Chondrocyte (in vitro differentiated cells): ENCODE data around the gene MCOLN1. TPM values are rescaled to one million over a fixed set of nuclear protein-coding genes. Genes with fewer than 3 reads are reported as not detected.

Experiments used
- DNase-seq: peaks from one replicate; pipeline ENCODE4 v3.0.0; 2021; ENCODE audit warnings: mixed read lengths, low spot score
- H3K27ac Mint-ChIP-seq: one replicate; pipeline ENCODE4 v1.8.0; 2021; ENCODE audit warnings: mild to moderate bottlenecking, moderate library complexity, mixed read lengths; ENCODE audit not compliant: unreplicated experiment
- H3K27me3 Mint-ChIP-seq: 2 replicates; pipeline ENCODE4 v1.8.0; 2021; ENCODE audit warnings: low read depth, mixed read lengths
- H3K36me3 Mint-ChIP-seq: 2 replicates; pipeline ENCODE4 v1.8.0; 2021; ENCODE audit warnings: low read depth, mixed read lengths
- H3K4me1 Mint-ChIP-seq: 2 replicates; pipeline ENCODE4 v1.8.0; 2021; ENCODE audit warnings: low read depth, mild to moderate bottlenecking, mixed read lengths
- H3K4me3 Mint-ChIP-seq: one replicate; pipeline ENCODE4 v1.8.0; 2021; ENCODE audit warnings: mild to moderate bottlenecking, moderate library complexity, mixed read lengths; ENCODE audit not compliant: unreplicated experiment
- H3K9me3 Mint-ChIP-seq: 2 replicates; pipeline ENCODE4 v1.8.0; 2021; ENCODE audit warnings: low read depth, mixed read lengths
- total RNA-seq: library from RNA; stranded (reverse); gene quantifications from 3 replicates; pipeline ENCODE4 v1.2.1, GENCODE V29; 2021
- TF ChIP-seq, protein P1 (sequence below): fragments of 200-600 bp; sonication (generic); IDR thresholded peaks from 2 replicates; pipeline ENCODE4 v1.5.0; 2021; ENCODE audit warnings: antibody characterized with exemption, mild to moderate bottlenecking, moderate library complexity

MCOLN1 gene
- total RNA-seq, 1 donor from 2014 or later, result 27.9 TPM

DNA sequence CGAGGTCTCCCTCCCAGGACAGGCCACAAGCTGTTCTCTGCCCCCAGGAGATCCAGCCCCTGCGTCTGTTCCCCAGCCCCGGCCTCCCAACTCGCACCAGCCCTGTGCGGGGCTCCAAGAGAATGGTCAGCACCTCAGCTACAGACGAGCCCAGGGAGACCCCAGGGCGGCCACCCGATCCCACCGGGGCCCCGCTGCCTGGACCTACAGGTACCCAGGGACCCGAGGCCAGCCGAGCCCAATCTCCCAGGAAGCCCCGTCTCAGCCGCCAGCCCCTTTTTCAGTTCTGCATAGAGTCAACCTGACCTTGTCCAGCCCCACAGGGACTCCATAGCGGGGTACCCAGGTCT, 19.0 kb downstream of the MCOLN1 start:
- no peak for DNase-seq
- peaks cover 19% of the 10 kb centered on the region for H3K36me3 Mint-ChIP-seq
- H3K9me3 Mint-ChIP-seq, result no peaks in the 10 kb centered on the region

DNA sequence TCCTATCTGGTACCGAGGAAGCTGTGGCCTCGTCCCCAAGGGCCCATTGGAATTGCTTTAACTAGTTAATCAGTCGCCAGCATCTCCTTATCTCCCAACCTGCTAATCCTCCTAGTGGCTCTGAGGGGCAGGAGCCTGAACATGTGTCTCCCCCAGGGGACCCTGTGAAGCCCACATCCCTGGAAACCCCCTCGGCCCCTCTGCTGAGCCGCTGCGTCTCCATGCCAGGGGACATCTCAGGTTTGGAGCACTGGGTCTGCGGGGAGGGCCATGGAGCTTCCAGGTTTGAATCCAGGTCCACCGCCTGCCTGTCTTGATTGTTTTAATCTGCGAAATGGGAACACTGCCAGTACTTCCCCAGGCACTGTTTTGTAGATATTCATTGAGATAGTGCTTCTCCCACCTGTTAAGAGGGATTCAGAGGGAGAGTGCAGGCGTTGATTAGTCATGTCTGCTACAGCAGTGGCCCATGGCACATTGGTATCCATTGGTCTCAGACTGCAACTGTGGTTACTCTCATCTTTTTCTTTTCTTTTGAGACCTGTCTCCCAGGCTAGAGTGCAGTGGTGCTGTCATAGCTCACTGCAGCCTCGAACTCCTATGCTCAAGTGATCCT, 19.5 kb downstream of the MCOLN1 start:
- no peak for DNase-seq
- Mint-ChIP-seq H3K9me3 (no peaks in the 10 kb centered on the region), H3K4me3 (no peak overlapping the region), H3K4me1 (peaks cover 3% of the 10 kb centered on the region), H3K36me3 (peaks cover 19% of the 10 kb centered on the region), H3K27ac (no peak overlapping the region), H3K27me3 (no peaks in the 10 kb centered on the region)
- TF ChIP-seq, protein P1, sequence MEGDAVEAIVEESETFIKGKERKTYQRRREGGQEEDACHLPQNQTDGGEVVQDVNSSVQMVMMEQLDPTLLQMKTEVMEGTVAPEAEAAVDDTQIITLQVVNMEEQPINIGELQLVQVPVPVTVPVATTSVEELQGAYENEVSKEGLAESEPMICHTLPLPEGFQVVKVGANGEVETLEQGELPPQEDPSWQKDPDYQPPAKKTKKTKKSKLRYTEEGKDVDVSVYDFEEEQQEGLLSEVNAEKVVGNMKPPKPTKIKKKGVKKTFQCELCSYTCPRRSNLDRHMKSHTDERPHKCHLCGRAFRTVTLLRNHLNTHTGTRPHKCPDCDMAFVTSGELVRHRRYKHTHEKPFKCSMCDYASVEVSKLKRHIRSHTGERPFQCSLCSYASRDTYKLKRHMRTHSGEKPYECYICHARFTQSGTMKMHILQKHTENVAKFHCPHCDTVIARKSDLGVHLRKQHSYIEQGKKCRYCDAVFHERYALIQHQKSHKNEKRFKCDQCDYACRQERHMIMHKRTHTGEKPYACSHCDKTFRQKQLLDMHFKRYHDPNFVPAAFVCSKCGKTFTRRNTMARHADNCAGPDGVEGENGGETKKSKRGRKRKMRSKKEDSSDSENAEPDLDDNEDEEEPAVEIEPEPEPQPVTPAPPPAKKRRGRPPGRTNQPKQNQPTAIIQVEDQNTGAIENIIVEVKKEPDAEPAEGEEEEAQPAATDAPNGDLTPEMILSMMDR, result no peak

More for the DNA sequence above, 19.0 kb downstream of the MCOLN1 start:
- Mint-ChIP-seq H3K4me3 (no peak overlapping the region), H3K27ac (no peak overlapping the region), H3K4me1 (peaks cover 6% of the 10 kb centered on the region), H3K27me3 (no peaks in the 10 kb centered on the region)
- TF ChIP-seq, protein P1, result no peak

DNA sequence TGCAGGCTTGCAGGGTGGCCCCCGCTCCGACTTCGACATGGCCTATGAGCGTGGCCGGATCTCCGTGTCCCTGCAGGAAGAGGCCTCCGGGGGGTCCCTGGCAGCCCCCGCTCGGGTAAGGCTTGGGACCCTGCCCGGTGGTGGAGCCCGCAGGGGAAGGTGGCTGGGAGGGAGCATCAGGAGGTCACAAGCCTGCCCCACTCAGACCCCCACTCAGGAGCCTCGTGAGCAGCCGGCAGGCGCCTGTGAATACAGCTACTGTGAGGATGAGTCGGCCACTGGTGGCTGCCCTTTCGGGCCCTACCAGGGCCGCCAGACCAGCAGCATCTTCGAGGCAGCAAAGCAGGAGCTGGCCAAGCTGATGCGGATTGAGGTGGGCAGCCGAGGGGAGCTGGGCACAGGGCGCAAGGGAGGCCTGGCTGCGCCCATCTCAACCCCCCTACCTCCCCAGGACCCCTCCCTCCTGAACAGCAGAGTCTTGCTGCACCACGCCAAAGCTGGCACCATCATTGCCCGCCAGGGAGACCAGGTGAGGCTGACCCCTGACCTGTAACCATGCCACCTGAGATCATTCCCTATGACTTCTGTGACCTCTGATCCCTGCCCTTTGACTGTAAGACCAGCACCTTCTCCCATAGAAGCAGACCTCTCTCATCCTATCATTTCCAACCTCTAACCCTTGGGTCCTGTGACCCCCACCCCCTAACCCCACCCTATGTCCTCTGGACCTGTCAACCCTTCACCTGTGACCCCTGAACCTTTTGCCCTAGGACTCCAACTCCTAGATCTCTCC, 20.3 kb downstream of the MCOLN1 start:
- Mint-ChIP-seq H3K27ac (no peak overlapping the region), H3K4me3 (no peak overlapping the region), H3K9me3 (no peaks in the 10 kb centered on the region), H3K4me1 (no peaks in the 10 kb centered on the region), H3K36me3 (peaks cover 17% of the 10 kb centered on the region), H3K27me3 (no peaks in the 10 kb centered on the region)
- DNase-seq, result no peak
- TF ChIP-seq, protein P1, result no peak

DNA sequence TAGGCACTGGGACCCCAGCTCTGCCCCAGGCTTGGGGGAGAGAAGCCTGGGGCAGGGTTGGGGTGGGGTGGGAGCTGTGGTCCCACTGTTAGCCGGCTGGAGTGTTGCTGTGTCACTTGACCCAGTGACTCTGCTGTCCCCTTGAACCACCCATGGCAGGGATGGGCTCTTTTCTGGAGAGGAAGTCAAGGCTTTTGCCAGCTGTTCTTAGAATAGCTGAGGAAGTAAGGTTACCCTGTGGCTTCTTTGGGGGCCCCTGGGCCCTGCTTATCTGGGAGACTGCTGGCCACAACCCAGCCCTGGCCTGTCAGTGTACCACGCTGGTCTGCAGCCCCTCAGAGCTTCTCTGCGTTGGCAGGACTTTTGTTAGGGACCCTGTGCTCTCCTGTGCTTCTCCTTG, 22.2 kb downstream of the MCOLN1 start:
- no peak for DNase-seq
- H3K27me3 Mint-ChIP-seq, result no peaks in the 10 kb centered on the region
- no peaks in the 10 kb centered on the region for H3K9me3 Mint-ChIP-seq
- peaks cover 17% of the 10 kb centered on the region for H3K36me3 Mint-ChIP-seq
- no peaks in the 10 kb centered on the region for H3K4me1 Mint-ChIP-seq
- no peak overlapping the region for H3K4me3 Mint-ChIP-seq
- H3K27ac Mint-ChIP-seq, result no peak overlapping the region
- TF ChIP-seq, protein P1, result no peak

DNA sequence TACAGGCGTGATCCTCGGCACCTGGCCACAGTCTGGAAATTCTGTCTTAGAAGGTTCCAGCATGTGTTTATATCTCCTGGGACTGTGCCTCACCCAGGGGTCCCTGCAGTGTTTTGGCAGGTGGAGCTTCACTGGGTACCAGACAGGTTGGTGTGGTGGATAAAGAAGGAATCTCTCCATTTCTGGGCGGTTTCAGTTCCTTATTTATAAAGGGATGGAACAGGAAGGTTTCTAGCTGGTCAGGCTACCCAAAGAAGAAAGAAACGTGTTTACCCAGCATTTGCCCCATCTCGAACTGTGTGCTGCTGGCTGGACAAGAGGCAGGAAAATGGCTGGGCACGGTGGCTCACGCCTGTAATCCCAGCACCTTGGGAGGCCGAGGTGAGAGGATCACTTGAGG, 22.9 kb downstream of the MCOLN1 start:
- TF ChIP-seq, protein P1, result no peak
- no peak for DNase-seq
- Mint-ChIP-seq H3K27me3 (no peaks in the 10 kb centered on the region), H3K9me3 (no peaks in the 10 kb centered on the region), H3K27ac (no peak overlapping the region), H3K4me1 (no peaks in the 10 kb centered on the region), H3K4me3 (no peak overlapping the region), H3K36me3 (peaks cover 16% of the 10 kb centered on the region)
